GM23338 (cell line): Measurements from ENCODE around the gene IDI1.

Experiments
- CREB1 ChIP-seq: fragments of 250-450 bp; sonication (Bioruptor Pico); IDR thresholded peaks from 2 replicates; pipeline ENCODE4 v1.5.0; 2020; ENCODE audit warnings: low read depth, mild to moderate bottlenecking, moderate library complexity
- CTCF ChIP-seq, 2 experiments: fragments of 200-600 bp in 1 of 2; sonication (generic) in 1 of 2; conservative IDR thresholded peaks; 2 replicates each; pipeline versions ENCODE4 v1.5.1 to v1.6.1; 2016 to 2017; ENCODE audit warnings: antibody characterized with exemption in 2 of 2, low read depth in 2 of 2, mild to moderate bottlenecking in 2 of 2, moderate library complexity in 1 of 2
- ETS1 ChIP-seq: IDR thresholded peaks from 2 replicates; pipeline ENCODE4 v1.6.1; 2016; ENCODE audit warnings: antibody characterized with exemption
- EZH2 ChIP-seq: fragments of 200-600 bp; sonication (generic); IDR thresholded peaks from one replicate; pipeline ENCODE4 v1.8.0; 2017; ENCODE audit warnings: antibody characterized with exemption, mild to moderate bottlenecking, low read depth; ENCODE audit not compliant: unreplicated experiment
- EZH2phosphoT487 ChIP-seq: fragments of 200-600 bp; sonication (generic); IDR thresholded peaks from one replicate; pipeline ENCODE4 v1.8.1; 2018; ENCODE audit warnings: antibody characterized with exemption; ENCODE audit not compliant: unreplicated experiment
- JUNB ChIP-seq: IDR thresholded peaks from one replicate; pipeline ENCODE4 v1.6.1; 2016; ENCODE audit warnings: antibody characterized with exemption; ENCODE audit not compliant: unreplicated experiment
- NANOG ChIP-seq: IDR thresholded peaks from 2 replicates; pipeline ENCODE4 v1.6.1; 2016; ENCODE audit warnings: antibody characterized with exemption, borderline replicate concordance
- POLR2AphosphoS5 ChIP-seq: IDR thresholded peaks from 2 replicates; pipeline ENCODE4 v1.6.1; 2016; ENCODE audit warnings: antibody characterized with exemption, low read depth
- REST ChIP-seq: IDR thresholded peaks from one replicate; pipeline ENCODE4 v1.6.1; 2018; ENCODE audit warnings: antibody characterized with exemption; ENCODE audit not compliant: unreplicated experiment
- STAT1 ChIP-seq: IDR thresholded peaks from one replicate; pipeline ENCODE4 v1.6.1; 2016; ENCODE audit warnings: antibody characterized with exemption; ENCODE audit not compliant: unreplicated experiment
- ZNF114 ChIP-seq: fragments of 250-450 bp; sonication (Bioruptor Pico); IDR thresholded peaks from 2 replicates; pipeline ENCODE4 v1.5.0; 2020; ENCODE audit warnings: mild to moderate bottlenecking, moderate library complexity
- ZNF331 ChIP-seq: fragments of 250-450 bp; sonication (Bioruptor Pico); IDR thresholded peaks from 2 replicates; pipeline ENCODE4 v1.5.0; 2020; ENCODE audit warnings: low read depth, mild to moderate bottlenecking, moderate library complexity

- no peak for TF ChIP-seq JUNB
- no peak for TF ChIP-seq CTCF (conservative IDR thresholded peaks at IDR 0.05; ENCODE audit: low read depth in 2 of 2)
- no peak for TF ChIP-seq REST
- no peak for TF ChIP-seq ZNF114 (CRISPR knock-in tag)
- TF ChIP-seq EZH2phosphoT487, result no peak
- no peak for TF ChIP-seq POLR2AphosphoS5
- TF ChIP-seq EZH2, result no peak
- no peak for TF ChIP-seq NANOG
- TF ChIP-seq ETS1, result no peak
- no peak for TF ChIP-seq ZNF331 (CRISPR knock-in tag)
- TF ChIP-seq STAT1, result no peak
- no peak for TF ChIP-seq CREB1 (CRISPR knock-in tag)
These were observed 33.2 kb downstream of the IDI1 start for GRCh38 chr10:1015688-1016087.
